ENCODE data around the gene ARMH3. TPM values are rescaled to one million over a fixed set of nuclear protein-coding genes. Genes with fewer than 3 reads are reported as not detected.
"Not testable (repeated sequence)": the region's sequence is repeated elsewhere in the genome, so short reads cannot be mapped to it uniquely, and the experiment has no call there.

Gene ARMH3
- total RNA-seq, 1 experiment from 2014 or later, result 12.8 TPM

- H2AFZ ChIP-seq, result no peak overlapping the region
- no peak for TF ChIP-seq CTCF (conservative IDR thresholded peaks at IDR 0.05)
- no peak for TF ChIP-seq EZH2 (IDR thresholded peaks at IDR 0.05; ENCODE audit: low read depth)
- H3F3A ChIP-seq (ENCODE audit: insufficient read depth, low read depth), result no peaks in the 10 kb centered on the region
- H3K27ac ChIP-seq, result no peak overlapping the region
- intact Hi-C loops (cut with micrococcal nuclease; ENCODE audit: unreplicated experiment), result no loop called here
- ChIA-PET CTCF (no interaction called here), POLR2A (ENCODE audit: unreplicated experiment) (no interaction called here)
- no peaks in the 10 kb centered on the region for H3K4me1 ChIP-seq (replicated peaks; ENCODE audit: insufficient read depth)
- 0 out of 2 replicates have a peak, but pooled peaks cover 4% of the 10 kb centered on the region for H3K79me2 ChIP-seq (ENCODE audit: low read depth)
- DNase-seq, result no peak
- H3K9me3 ChIP-seq (ENCODE audit: insufficient read depth, low read depth), result no peaks in the 10 kb centered on the region
- no TSS peak for BruUV-seq (replicated peaks)
- H3K9me2 ChIP-seq (ENCODE audit: insufficient read depth), result no peaks in the 10 kb centered on the region
- no peaks in the 10 kb centered on the region for H3K27me3 ChIP-seq (ENCODE audit: insufficient read depth, low read depth)
- H3K36me3 ChIP-seq (ENCODE audit: low read depth), result no peaks in the 10 kb centered on the region
- H4K20me1 ChIP-seq (ENCODE audit: insufficient read depth), result no peaks in the 10 kb centered on the region; the same call in 1 of the 2 replicates
- H3K4me3 ChIP-seq, result no peak overlapping the region
- no peak overlapping the region for H3K4me2 ChIP-seq
Measured at GRCh38 chr10:102045292-102045691, 10.7 kb downstream of the ARMH3 start.

- intact Hi-C loops (cut with micrococcal nuclease; ENCODE audit: unreplicated experiment), result no loop called here
Measured at GRCh38 chr10:102040305-102041050, 15.5 kb downstream of the ARMH3 start.

GRCh38 chr10:102038410-102038809 is 17.6 kb downstream of the ARMH3 start:
- ChIA-PET CTCF (interaction anchor here (0.6 kb wide), 1 partner anchor 436 kb away, joined by 3 read pairs; no protein-coding TSS in a partner anchor), POLR2A (ENCODE audit: unreplicated experiment) (interaction anchor here (0.6 kb wide), 1 partner anchor 245 kb away, joined by 3 read pairs; no protein-coding TSS in a partner anchor)
- Histone ChIP-seq H3K36me3 (ENCODE audit: low read depth) (no peaks in the 10 kb centered on the region), H2AFZ (no peak overlapping the region), H3K27me3 (ENCODE audit: insufficient read depth, low read depth) (no peaks in the 10 kb centered on the region), H3K27ac (no peak overlapping the region), H3K4me1 (replicated peaks; ENCODE audit: insufficient read depth) (no peaks in the 10 kb centered on the region), H3K9me3 (ENCODE audit: insufficient read depth, low read depth) (no peaks in the 10 kb centered on the region), H3K4me2 (no peak overlapping the region), H3F3A (ENCODE audit: insufficient read depth, low read depth) (no peaks in the 10 kb centered on the region), H4K20me1 (ENCODE audit: insufficient read depth) (no peaks in the 10 kb centered on the region; the same call in 1 of the 2 replicates), H3K79me2 (ENCODE audit: low read depth) (no peaks in the 10 kb centered on the region), H3K4me3 (no peak overlapping the region), H3K9me2 (ENCODE audit: insufficient read depth) (no peaks in the 10 kb centered on the region)
- no TSS peak for BruUV-seq (replicated peaks)
- intact Hi-C loops (cut with micrococcal nuclease; ENCODE audit: unreplicated experiment), result no loop called here
- no peak for TF ChIP-seq CTCF (conservative IDR thresholded peaks at IDR 0.05)
- TF ChIP-seq EZH2 (IDR thresholded peaks at IDR 0.05; ENCODE audit: low read depth), result no peak
- no peak for DNase-seq

More at GRCh38 chr10:102040305-102041050, 15.5 kb downstream of the ARMH3 start:
- no peak for DNase-seq
- H3K4me3 ChIP-seq, result no peak overlapping the region
- H3K4me2 ChIP-seq, result no peak overlapping the region
- ChIA-PET POLR2A (ENCODE audit: unreplicated experiment) (no interaction called here), CTCF (no interaction called here)
- no peak overlapping the region for H3K27ac ChIP-seq
- H3K4me1 ChIP-seq (replicated peaks; ENCODE audit: insufficient read depth), result no peaks in the 10 kb centered on the region
- H3K9me2 ChIP-seq (ENCODE audit: insufficient read depth), result no peaks in the 10 kb centered on the region
- no peak overlapping the region for H2AFZ ChIP-seq
- H3K79me2 ChIP-seq (ENCODE audit: low read depth), result no peaks in the 10 kb centered on the region
- no peaks in the 10 kb centered on the region; the same call in 1 of the 2 replicates for H4K20me1 ChIP-seq (ENCODE audit: insufficient read depth)
- no peaks in the 10 kb centered on the region for H3F3A ChIP-seq (ENCODE audit: insufficient read depth, low read depth)
- no peaks in the 10 kb centered on the region for H3K9me3 ChIP-seq (ENCODE audit: insufficient read depth, low read depth)
- no peaks in the 10 kb centered on the region for H3K36me3 ChIP-seq (ENCODE audit: low read depth)
- BruUV-seq (replicated peaks), result no TSS peak
- TF ChIP-seq CTCF (conservative IDR thresholded peaks at IDR 0.05) (no peak), EZH2 (IDR thresholded peaks at IDR 0.05; ENCODE audit: low read depth) (no peak)
- no peaks in the 10 kb centered on the region for H3K27me3 ChIP-seq (ENCODE audit: insufficient read depth, low read depth)

- BruUV-seq (replicated peaks); H3K9me2 ChIP-seq (ENCODE audit: insufficient read depth); H3K9me3 ChIP-seq (ENCODE audit: insufficient read depth, low read depth); H4K20me1 ChIP-seq (ENCODE audit: insufficient read depth); CTCF ChIA-PET; H3K4me2 ChIP-seq; H3K27ac ChIP-seq; H2AFZ ChIP-seq; H3K4me1 ChIP-seq (replicated peaks; ENCODE audit: insufficient read depth); H3K36me3 ChIP-seq (ENCODE audit: low read depth); H3F3A ChIP-seq (ENCODE audit: insufficient read depth, low read depth); intact Hi-C loops (cut with micrococcal nuclease; ENCODE audit: unreplicated experiment); H3K27me3 ChIP-seq (ENCODE audit: insufficient read depth, low read depth); DNase-seq; POLR2A ChIA-PET (ENCODE audit: unreplicated experiment); H3K79me2 ChIP-seq (ENCODE audit: low read depth); H3K4me3 ChIP-seq: not testable (repeated sequence)
Measured at GRCh38 chr10:102035807-102036206, 20.2 kb downstream of the ARMH3 start.

All from PC-9 (cell line).